Skeletal muscle tissue (tissue), 4 donors: Measurements from ENCODE around the gene HSPB6. TPM values are rescaled to one million over a fixed set of nuclear protein-coding genes. Genes with fewer than 3 reads are reported as not detected.
"Not testable (repeated sequence)": the region's sequence is repeated elsewhere in the genome, so short reads cannot be mapped to it uniquely, and the experiment has no call there.

Experiments
- H3K27ac ChIP-seq: one replicate; pipeline ENCODE4 v1.7.0; 2013; ENCODE audit warnings: mild to moderate bottlenecking, low read depth, low read length, inconsistent platforms
- H3K27me3 ChIP-seq, 3 donors: one replicate each; pipeline ENCODE4 v1.7.0; 2013; ENCODE audit warnings: low read length in 3 of 3; ENCODE audit not compliant: control insufficient read depth in 3 of 3, insufficient read depth in 3 of 3
- H3K36me3 ChIP-seq, 3 donors: one replicate each; pipeline ENCODE4 v1.7.0; 2013; ENCODE audit warnings: low read length in 3 of 3; ENCODE audit not compliant: control insufficient read depth in 3 of 3, insufficient read depth in 3 of 3
- H3K4me1 ChIP-seq, 3 donors: one replicate each; pipeline ENCODE4 v1.7.0; 2013; ENCODE audit warnings: low read length in 3 of 3, mild to moderate bottlenecking in 3 of 3; ENCODE audit not compliant: control insufficient read depth in 3 of 3, insufficient read depth in 3 of 3
- H3K4me3 ChIP-seq, 3 donors: one replicate each; pipeline ENCODE4 v1.7.0; 2013; ENCODE audit warnings: low read length in 3 of 3
- H3K9ac ChIP-seq, 3 donors: one replicate each; pipeline ENCODE4 v1.7.0; 2013; ENCODE audit warnings: low read length in 3 of 3, mild to moderate bottlenecking in 3 of 3, moderate library complexity in 2 of 3, low read depth in 1 of 3
- H3K9me3 ChIP-seq, 3 donors: one replicate each; pipeline ENCODE4 v1.7.0; 2013; ENCODE audit warnings: low read length in 3 of 3; ENCODE audit not compliant: control insufficient read depth in 3 of 3
- total RNA-seq: library from RNA; depleted of rRNA; stranded (reverse); fragments of >200 nt; gene quantifications from one replicate; pipeline ENCODE4 v1.2.3, GENCODE V29; 2014
- donor health status: Osteomylitis.

The HSPB6 gene, protein sequence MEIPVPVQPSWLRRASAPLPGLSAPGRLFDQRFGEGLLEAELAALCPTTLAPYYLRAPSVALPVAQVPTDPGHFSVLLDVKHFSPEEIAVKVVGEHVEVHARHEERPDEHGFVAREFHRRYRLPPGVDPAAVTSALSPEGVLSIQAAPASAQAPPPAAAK
- total RNA-seq, result 52.7 TPM

DNA sequence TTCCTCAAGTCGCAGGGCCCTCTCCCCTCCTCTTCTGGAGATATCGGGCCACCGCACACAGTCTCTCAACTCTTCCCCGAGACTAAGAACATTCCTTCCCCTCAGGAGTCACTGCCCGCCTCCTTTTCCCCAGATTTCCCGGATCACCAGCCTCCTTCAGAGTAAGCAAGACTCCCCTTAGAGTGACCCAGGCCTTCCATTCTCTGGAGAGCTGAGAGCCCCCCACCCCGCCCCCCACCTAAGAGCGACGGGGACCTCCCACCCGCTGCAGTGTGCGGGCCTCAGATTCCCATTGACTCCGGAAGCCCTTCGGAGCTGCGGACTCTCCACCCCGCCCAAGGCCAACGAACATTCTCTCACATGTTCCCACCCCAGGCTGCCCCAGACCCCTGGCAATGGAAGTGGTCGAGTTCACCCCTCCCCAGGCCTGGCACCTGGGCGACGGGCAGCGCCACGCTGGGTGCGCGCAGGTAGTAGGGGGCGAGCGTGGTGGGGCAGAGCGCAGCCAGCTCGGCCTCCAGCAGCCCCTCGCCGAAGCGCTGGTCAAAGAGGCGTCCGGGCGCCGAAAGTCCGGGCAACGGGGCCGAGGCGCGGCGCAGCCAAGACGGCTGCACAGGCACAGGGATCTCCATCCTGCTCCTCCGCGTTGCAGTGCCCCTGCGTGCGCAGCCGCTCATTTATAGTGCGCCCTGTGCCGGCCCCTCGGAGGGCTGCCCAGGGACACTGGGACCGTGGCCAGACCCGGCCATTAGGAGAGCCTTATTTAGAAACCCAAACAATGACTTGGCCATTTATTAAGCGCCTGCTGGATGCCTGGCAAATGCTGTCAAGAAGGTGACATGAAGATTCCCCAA lies at the start of gene HSPB6:
Gene HSPB6 (minus strand): TSS at position 653 of the 854 bp plus-strand sequence. CDS start 21 bp downstream, at position 632.
- H3K9me3 ChIP-seq, result no peaks in the 10 kb centered on the region
- H3K27ac ChIP-seq, result peak within 1 kb of the TSS; percentile 99
- H3K9ac ChIP-seq, result peak within 1 kb of the TSS; percentile 95 to 100 (median 95)
- peaks cover 16 to 26% (median 23%) of the 10 kb centered on the region in 3 donors for H3K36me3 ChIP-seq
- no peaks in the 10 kb centered on the region for H3K27me3 ChIP-seq
- H3K4me1 ChIP-seq, result peaks cover 32 to 49% (median 39%) of the 10 kb centered on the region in 3 donors
- H3K4me3 ChIP-seq, result peak within 1 kb of the TSS; percentile 86 to 100 (median 98)

DNA sequence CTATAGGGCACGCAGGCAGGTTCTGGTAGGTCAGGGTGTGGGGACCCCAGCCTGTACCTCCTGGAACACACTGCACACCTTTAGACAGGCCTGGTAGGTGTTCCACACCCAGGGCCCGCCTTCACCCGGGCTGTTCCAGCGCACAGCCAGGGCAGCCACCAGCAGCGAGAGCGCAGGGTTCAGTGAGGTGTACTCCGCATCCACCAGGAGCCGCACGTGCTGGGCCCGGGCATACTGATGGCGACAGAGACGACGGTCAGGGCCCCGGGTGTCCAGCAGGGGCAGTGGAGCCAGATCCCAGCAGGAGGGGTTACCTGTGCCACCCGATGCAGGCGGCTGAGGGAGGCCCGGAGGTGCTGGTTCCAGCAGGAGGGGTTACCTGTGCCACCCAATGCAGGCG lies 49.8 kb upstream of the HSPB6 start:
- H3K27me3 ChIP-seq, result peaks cover 1 to 4% (median 3%) of the 10 kb centered on the region in 3 donors
- no peaks in the 10 kb centered on the region for H3K36me3 ChIP-seq
- H3K9me3 ChIP-seq, result no peaks in the 10 kb centered on the region

DNA sequence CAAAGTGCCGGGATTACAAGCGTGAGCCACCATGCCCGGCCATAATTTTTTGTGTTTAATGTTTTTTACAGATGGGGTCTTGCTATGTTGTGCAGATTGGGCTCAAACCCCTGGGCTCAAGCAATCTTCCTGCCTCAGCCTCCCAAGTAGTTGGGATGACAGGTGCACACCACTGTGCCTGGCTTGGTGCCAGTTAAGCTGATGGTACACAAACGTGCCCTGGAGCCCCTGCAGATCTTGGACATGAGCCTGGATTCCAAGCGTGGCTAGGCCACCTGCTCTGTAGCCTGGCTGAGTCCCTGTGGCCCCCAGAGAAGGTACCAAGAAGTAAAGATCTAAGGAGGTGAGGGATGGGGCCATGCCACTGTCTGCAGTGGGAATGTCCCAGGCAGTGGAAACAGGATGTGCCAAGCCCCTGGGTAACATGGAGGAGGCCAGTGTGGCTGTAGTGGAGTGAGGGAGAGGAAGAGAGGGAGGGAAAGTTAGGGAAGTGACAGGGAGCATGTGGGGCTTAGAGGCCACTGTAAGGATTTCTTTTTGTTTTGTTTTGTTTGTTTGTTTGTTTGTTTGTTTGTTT lies 48.8 kb upstream of the HSPB6 start:
- Histone ChIP-seq H3K36me3 (no peaks in the 10 kb centered on the region), H3K9me3 (no peaks in the 10 kb centered on the region), H3K27ac (no peak overlapping the region), H3K9ac (no peak overlapping the region), H3K4me1 (no peaks in the 10 kb centered on the region), H3K27me3 (peaks cover 0 to 3% (median 3%) of the 10 kb centered on the region in 3 donors), H3K4me3 (no peak overlapping the region)

More for the DNA sequence above, 49.8 kb upstream of the HSPB6 start:
- H3K4me3 ChIP-seq, result no peak overlapping the region
- H3K4me1 ChIP-seq, result no peaks in the 10 kb centered on the region
- H3K27ac ChIP-seq, result no peak overlapping the region
- no peak overlapping the region for H3K9ac ChIP-seq

DNA sequence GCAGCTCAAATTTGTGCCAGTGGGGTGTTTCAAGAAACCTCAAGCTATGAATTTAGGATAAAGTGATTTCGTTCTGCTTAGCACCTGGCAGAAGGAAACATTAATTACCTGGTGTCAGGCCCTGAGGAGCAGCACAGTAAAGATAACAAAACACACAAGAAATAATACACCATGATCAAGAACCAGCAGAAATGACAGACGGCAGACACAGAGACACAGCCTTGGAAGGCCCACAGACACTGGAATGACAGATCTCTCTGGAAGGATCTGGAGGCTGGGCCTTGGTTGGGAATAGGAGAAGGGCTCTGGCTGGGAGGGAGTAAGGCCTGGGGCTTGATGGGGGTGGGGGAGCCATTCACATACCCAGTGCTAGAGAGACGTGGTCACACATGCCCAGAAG lies 45.0 kb upstream of the HSPB6 start:
- H3K4me3 ChIP-seq, result no peak overlapping the region
- peaks cover 15 to 23% (median 23%) of the 10 kb centered on the region in 3 donors for H3K27me3 ChIP-seq
- H3K9me3 ChIP-seq, result no peaks in the 10 kb centered on the region
- H3K9ac ChIP-seq, result no peak overlapping the region
- H3K4me1 ChIP-seq, result no peaks in the 10 kb centered on the region
- no peak overlapping the region for H3K27ac ChIP-seq
- no peaks in the 10 kb centered on the region for H3K36me3 ChIP-seq

DNA sequence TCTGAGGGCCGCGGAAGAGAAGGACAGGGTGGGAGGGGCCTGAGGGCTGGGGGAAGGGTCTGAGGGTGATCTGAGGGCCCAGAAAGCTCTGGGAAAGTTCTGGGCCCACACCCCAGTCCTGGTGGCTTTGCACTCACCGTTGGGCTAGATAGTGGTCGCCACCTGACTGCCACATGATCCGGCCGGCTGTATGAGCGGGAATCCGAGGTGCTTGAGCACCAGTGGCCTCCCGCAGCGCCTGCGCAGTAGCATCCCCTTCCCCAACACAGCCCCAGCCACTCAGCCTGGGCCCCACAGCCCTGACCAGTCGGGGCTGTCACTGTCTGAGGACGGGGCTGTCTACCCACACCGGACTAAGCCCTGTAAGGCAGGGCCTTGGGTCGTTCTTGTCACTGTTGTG lies 40.8 kb upstream of the HSPB6 start:
- Histone ChIP-seq H3K27ac (no peak overlapping the region), H3K9ac (no peak overlapping the region), H3K4me1 (no peaks in the 10 kb centered on the region), H3K36me3 (no peaks in the 10 kb centered on the region), H3K27me3 (peaks cover 20 to 33% (median 29%) of the 10 kb centered on the region in 3 donors), H3K4me3 (no peak overlapping the region), H3K9me3 (no peaks in the 10 kb centered on the region)

DNA sequence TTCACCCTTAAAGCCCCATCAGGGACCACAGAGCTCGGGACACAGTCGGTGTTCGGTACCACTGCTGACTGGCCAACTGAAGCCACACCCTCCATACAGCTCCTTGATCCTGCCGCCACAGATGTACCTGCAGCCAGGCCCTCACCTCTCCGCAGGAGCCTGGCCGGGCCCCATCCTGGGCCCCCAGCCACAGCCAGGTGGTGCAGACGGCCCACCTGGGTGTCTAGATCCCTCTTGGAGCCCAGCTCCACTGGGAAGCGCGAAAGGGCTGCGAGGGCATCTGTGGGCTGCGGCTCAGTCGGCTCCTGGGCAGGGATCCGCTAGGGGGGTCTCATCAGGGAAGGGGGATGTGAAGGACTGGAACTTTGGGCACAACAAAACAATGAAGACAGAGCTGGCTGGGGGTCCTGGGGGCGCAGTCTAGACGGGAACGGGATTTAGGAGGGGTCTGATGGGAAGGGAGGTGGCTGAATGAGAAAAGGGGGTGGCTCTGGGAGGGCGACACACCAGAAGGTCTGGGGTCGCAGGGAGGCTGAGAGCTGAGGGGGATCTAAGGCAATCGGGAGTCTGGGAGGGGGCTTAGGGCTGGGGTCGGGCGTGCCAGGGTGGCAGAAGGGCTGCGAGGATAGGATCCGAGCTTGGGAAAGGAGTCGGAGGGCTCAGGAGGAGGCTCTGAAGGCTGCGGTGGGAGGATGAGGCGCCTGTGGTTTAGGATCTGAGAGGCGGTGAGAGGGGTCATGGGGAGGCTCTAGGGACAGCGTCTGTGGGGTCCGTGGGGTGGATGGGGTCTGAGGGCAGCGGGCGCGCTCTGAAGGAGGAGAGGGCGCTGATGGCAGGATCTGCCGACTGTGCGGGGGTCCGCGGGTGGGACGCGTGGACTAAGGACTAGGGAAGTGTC lies 40.1 kb upstream of the HSPB6 start:
- Histone ChIP-seq H3K27ac (no peak overlapping the region), H3K9ac (no peak overlapping the region), H3K4me1 (no peaks in the 10 kb centered on the region), H3K4me3 (no peak overlapping the region), H3K9me3 (no peaks in the 10 kb centered on the region), H3K27me3 (peaks cover 20 to 30% (median 29%) of the 10 kb centered on the region in 3 donors), H3K36me3 (no peaks in the 10 kb centered on the region)

DNA sequence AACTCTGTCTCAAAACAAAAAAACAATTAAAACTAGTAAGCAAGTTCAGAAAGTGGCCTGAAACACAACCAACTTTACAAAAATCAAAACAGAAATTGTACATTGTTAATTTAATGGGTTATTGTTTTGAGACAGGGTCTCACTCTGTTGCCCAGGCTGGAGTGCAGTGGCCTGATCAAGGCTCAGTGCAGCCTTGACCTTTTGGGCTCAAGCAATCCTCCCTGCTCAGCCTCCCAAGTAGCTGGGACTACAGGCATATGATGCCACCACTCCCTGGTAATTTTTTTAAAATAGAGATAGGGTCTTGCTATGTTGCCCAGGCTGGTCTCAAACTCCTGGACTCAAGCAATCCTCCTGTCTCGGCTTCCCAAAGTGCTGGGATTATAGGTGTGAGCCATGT lies 38.7 kb upstream of the HSPB6 start:
- not testable (repeated sequence) for H3K4me3 ChIP-seq, H3K9me3 ChIP-seq, H3K9ac ChIP-seq, H3K4me1 ChIP-seq, H3K36me3 ChIP-seq, H3K27ac ChIP-seq
- peaks cover 20 to 30% (median 29%) of the 10 kb centered on the region in 3 donors for H3K27me3 ChIP-seq

DNA sequence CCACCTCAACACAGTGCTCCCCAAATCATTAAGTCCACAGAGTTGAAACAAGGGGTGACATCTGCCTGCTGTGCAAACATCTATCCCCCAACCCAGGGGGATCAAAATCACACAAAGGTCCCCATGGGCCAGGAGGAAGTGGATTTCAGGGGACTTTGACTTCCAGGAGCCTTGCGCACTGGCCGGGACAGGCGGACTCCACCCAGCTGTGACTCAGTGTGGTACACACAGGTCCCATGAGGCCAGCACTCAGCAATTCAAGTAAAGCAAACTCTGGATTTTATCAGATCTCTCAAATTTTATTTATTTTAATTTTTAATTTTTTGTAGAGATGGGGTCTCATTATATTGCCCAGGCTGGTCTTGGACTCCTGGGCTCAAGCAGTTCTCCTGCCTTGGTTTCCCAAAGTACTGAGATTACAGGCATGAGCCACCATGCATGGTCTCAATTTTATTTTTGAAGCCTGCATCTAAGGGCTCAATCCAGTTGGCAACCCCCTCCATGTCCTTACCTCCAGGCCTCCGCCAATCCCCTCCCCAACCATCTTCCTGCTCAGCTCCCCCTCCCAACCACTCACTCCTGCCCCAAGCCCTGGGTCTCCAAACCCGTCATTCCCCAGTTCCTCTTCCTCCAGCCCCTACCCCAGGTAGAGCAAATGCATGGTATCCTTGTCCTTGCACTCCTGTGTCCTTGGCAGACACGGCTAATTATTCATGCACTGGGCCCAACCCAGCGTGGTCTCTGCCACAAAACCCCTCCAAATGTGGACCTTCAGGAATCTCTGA lies 36.7 kb upstream of the HSPB6 start:
- no peaks in the 10 kb centered on the region for H3K36me3 ChIP-seq
- H3K27ac ChIP-seq, result no peak overlapping the region
- no peak overlapping the region for H3K4me3 ChIP-seq
- no peaks in the 10 kb centered on the region for H3K4me1 ChIP-seq
- H3K9ac ChIP-seq, result no peak overlapping the region
- H3K27me3 ChIP-seq, result peaks cover 15 to 22% (median 20%) of the 10 kb centered on the region in 3 donors
- no peaks in the 10 kb centered on the region for H3K9me3 ChIP-seq

DNA sequence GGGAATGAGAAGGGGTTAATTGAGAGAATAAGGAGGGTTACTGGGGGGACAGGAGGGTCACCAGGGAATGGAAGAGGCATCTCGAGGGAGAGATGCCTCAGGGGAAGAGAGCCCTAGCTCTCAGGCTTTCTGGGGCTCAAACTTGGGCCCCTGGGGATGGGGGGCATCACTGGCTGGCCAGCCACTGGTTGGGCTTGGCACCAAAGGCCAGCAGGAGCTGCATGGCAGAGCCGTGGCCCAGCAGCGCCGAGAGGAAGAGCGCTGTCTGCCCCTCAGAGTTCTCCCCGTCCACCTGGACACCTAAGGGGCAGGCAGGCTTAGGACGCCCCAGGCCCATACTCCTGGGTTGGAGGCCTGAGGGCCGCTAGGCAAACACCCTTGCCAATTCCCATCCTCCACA lies 36.1 kb upstream of the HSPB6 start:
- Histone ChIP-seq H3K27me3 (peaks cover 14 to 19% (median 17%) of the 10 kb centered on the region in 3 donors), H3K36me3 (no peaks in the 10 kb centered on the region), H3K4me3 (no peak overlapping the region)

More for the DNA sequence above, 36.1 kb upstream of the HSPB6 start:
- Histone ChIP-seq H3K9me3 (no peaks in the 10 kb centered on the region), H3K27ac (no peak overlapping the region), H3K4me1 (no peaks in the 10 kb centered on the region), H3K9ac (no peak overlapping the region)
